Esophagus muscularis mucosa (tissue), 4 donors: ENCODE measurements around the gene ABCA2. TPM values are rescaled to one million over a fixed set of nuclear protein-coding genes. Genes with fewer than 3 reads are reported as not detected.

Source experiments
- DNase-seq: peaks from one replicate; pipeline ENCODE4 v3.0.0-alpha.2; 2017; ENCODE audit errors: extremely low spot score
- H3K27ac ChIP-seq, 4 donors: fragments of 200-600 bp; sonication (generic); replicated peaks in 1 of 4; 1 replicate in 3 of 4; 2 replicates in 1 of 4; pipeline ENCODE4 v1.5.1; 2016 to 2019; ENCODE audit warnings: mild to moderate bottlenecking in 1 of 4
- H3K27me3 ChIP-seq, 4 donors: fragments of 200-600 bp; sonication (generic); one replicate each; pipeline versions ENCODE4 v1.5.1 to v1.6.0; 2016 to 2019
- H3K36me3 ChIP-seq, 4 donors: fragments of 200-600 bp; sonication (generic); one replicate each; pipeline ENCODE4 v1.5.1; 2016 to 2019
- H3K4me1 ChIP-seq, 4 donors: fragments of 200-600 bp; sonication (generic); one replicate each; pipeline ENCODE4 v1.5.1; 2016 to 2019
- H3K4me3 ChIP-seq, 4 donors: fragments of 200-600 bp; sonication (generic); 1 replicate in 2 of 4; 2 replicates in 2 of 4; pipeline ENCODE4 v1.5.1; 2016 to 2019; ENCODE audit warnings: mild to moderate bottlenecking in 4 of 4, moderate library complexity in 1 of 4
- H3K9me3 ChIP-seq, 4 donors: fragments of 200-600 bp; sonication (generic); 1 replicate in 3 of 4; 2 replicates in 1 of 4; pipeline ENCODE4 v1.5.1; 2016 to 2019
- EP300 ChIP-seq: sonication (generic); formaldehyde crosslinking; IDR thresholded peaks from one replicate; pipeline ENCODE4 v1.6.1; 2017; ENCODE audit warnings: antibody characterized with exemption
- POLR2A ChIP-seq: fragments of 450-650 bp; IDR thresholded peaks from one replicate; pipeline ENCODE4 v1.6.1; 2017; ENCODE audit warnings: antibody characterized with exemption, moderate library complexity, mild to moderate bottlenecking, low read depth
- POLR2AphosphoS5 ChIP-seq, 2 donors: sonication (generic); formaldehyde crosslinking; IDR thresholded peaks; one replicate each; pipeline ENCODE4 v1.6.1; 2017; ENCODE audit warnings: antibody characterized with exemption in 2 of 2
- WGBS: methylation state at CpG from one replicate; pipeline ENCODE4 v1.1.5; 2018; 5-methylcytosine and 5-hydroxymethylcytosine counted together
- intact Hi-C: fragments of 100-400 bp; cut with DNase I; formaldehyde crosslinking; loops from one replicate; pipeline ENCODE4 v1.15.1; 2023
- total RNA-seq, 4 donors: library from RNA; depleted of rRNA; stranded (reverse); fragments of >200 nt; gene quantifications; one replicate each; pipeline versions ENCODE4 v1.1.0 to v1.2.1, GENCODE V29; 2016
- TF ChIP-seq, protein P1 (sequence below), 3 experiments: fragments of 200-600 bp in 2 of 3; fragments of 450-650 bp in 1 of 3; sonication (generic) in 2 of 3; IDR thresholded peaks; one replicate each; pipeline ENCODE4 v1.5.1; 2017 to 2019; ENCODE audit warnings: antibody characterized with exemption in 3 of 3, mild to moderate bottlenecking in 2 of 3, moderate library complexity in 1 of 3

Gene ABCA2
- total RNA-seq, 4 donors from 2014 or later, result 17.4 to 30.9 (median 21.6) TPM

GRCh38 chr9:137052998-137053943 lies 25.2 kb upstream of the ABCA2 start:
- WGBS, result 88% methylated on average over 8 of the region's 71 CpGs
- no peak for DNase-seq
- peak overlapping the region; percentile 38 to 60 (median 48) for H3K4me3 ChIP-seq
- TF ChIP-seq POLR2A, result no peak
- TF ChIP-seq POLR2AphosphoS5 (IDR thresholded peaks at IDR 0.05), result no peak
- no peak for TF ChIP-seq EP300
- TF ChIP-seq, protein P1, sequence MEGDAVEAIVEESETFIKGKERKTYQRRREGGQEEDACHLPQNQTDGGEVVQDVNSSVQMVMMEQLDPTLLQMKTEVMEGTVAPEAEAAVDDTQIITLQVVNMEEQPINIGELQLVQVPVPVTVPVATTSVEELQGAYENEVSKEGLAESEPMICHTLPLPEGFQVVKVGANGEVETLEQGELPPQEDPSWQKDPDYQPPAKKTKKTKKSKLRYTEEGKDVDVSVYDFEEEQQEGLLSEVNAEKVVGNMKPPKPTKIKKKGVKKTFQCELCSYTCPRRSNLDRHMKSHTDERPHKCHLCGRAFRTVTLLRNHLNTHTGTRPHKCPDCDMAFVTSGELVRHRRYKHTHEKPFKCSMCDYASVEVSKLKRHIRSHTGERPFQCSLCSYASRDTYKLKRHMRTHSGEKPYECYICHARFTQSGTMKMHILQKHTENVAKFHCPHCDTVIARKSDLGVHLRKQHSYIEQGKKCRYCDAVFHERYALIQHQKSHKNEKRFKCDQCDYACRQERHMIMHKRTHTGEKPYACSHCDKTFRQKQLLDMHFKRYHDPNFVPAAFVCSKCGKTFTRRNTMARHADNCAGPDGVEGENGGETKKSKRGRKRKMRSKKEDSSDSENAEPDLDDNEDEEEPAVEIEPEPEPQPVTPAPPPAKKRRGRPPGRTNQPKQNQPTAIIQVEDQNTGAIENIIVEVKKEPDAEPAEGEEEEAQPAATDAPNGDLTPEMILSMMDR (IDR thresholded peaks at IDR 0.05), result no peak
- no peaks in the 10 kb centered on the region for H3K36me3 ChIP-seq
- H3K9me3 ChIP-seq, result no peaks in the 10 kb centered on the region
- H3K27me3 ChIP-seq, result peaks cover 7 to 62% (median 37%) of the 10 kb centered on the region in 4 donors
- intact Hi-C loops, result no loop called here
- peak overlapping the region in 2 of 4 donors; percentile 59 to 73 for H3K27ac ChIP-seq
- peaks cover 31 to 71% (median 69%) of the 10 kb centered on the region in 4 donors for H3K4me1 ChIP-seq

- WGBS, result no CpG with 5 or more reads among the region's 8 CpGs
- H3K27ac ChIP-seq, result no peak overlapping the region
- H3K4me3 ChIP-seq, result no peak overlapping the region
- H3K36me3 ChIP-seq, result no peaks in the 10 kb centered on the region
- DNase-seq, result no peak
- H3K4me1 ChIP-seq, result peaks cover 31 to 62% (median 61%) of the 10 kb centered on the region in 4 donors
- TF ChIP-seq POLR2A (no peak), EP300 (no peak), POLR2AphosphoS5 (IDR thresholded peaks at IDR 0.05) (no peak)
- TF ChIP-seq, protein P1 (IDR thresholded peaks at IDR 0.05), result no peak
- intact Hi-C loops, result no loop called here
- no peaks in the 10 kb centered on the region for H3K9me3 ChIP-seq
- peaks cover 7 to 71% (median 47%) of the 10 kb centered on the region in 4 donors for H3K27me3 ChIP-seq
These were observed 24.3 kb upstream of the ABCA2 start for GRCh38 chr9:137052293-137052692.

- intact Hi-C loops, result no loop called here
- Histone ChIP-seq H3K9me3 (no peaks in the 10 kb centered on the region), H3K27ac (no peak overlapping the region), H3K27me3 (peaks cover 7 to 79% (median 48%) of the 10 kb centered on the region in 4 donors), H3K4me3 (no peak overlapping the region), H3K4me1 (peaks cover 38 to 59% (median 58%) of the 10 kb centered on the region in 4 donors), H3K36me3 (no peaks in the 10 kb centered on the region)
- WGBS, result 93% methylated on average over 11 of the region's 17 CpGs
- TF ChIP-seq, protein P1 (IDR thresholded peaks at IDR 0.05), result no peak
- TF ChIP-seq POLR2AphosphoS5 (IDR thresholded peaks at IDR 0.05) (no peak), EP300 (no peak), POLR2A (no peak)
- no peak for DNase-seq
These were observed 23.2 kb upstream of the ABCA2 start for GRCh38 chr9:137051145-137051724.

- H3K27ac ChIP-seq, result no peak overlapping the region
- no peaks in the 10 kb centered on the region for H3K36me3 ChIP-seq
- 73% methylated on average over 2 of the region's 5 CpGs for WGBS
- H3K4me1 ChIP-seq, result peaks cover 33 to 57% (median 56%) of the 10 kb centered on the region in 4 donors
- H3K9me3 ChIP-seq, result no peaks in the 10 kb centered on the region
- TF ChIP-seq POLR2AphosphoS5 (IDR thresholded peaks at IDR 0.05) (no peak), POLR2A (no peak), EP300 (no peak)
- TF ChIP-seq, protein P1 (IDR thresholded peaks at IDR 0.05), result no peak
- no peak overlapping the region for H3K4me3 ChIP-seq
- H3K27me3 ChIP-seq, result peaks cover 7 to 79% (median 48%) of the 10 kb centered on the region in 4 donors
- intact Hi-C loops, result no loop called here
- no peak for DNase-seq
These were observed 22.5 kb upstream of the ABCA2 start for GRCh38 chr9:137050570-137050969.
